HS-5 (cell line): Measurements from ENCODE around the gene HIKESHI.

Source experiments
- DNase-seq: peaks from one replicate; pipeline ENCODE4 v3.0.0-alpha.2; 2012; ENCODE audit warnings: low read depth

Gene HIKESHI

GRCh38 chr11:86380295-86381059 lies 78.4 kb downstream of the HIKESHI start:
- DNase-seq, result no peak

- no peak for DNase-seq
Measured at GRCh38 chr11:86383041-86383955, 81.3 kb downstream of the HIKESHI start.

- DNase-seq, result no peak
Measured at GRCh38 chr11:86386283-86386682, 84.2 kb downstream of the HIKESHI start.

- no peak for DNase-seq
Measured at GRCh38 chr11:86386746-86387145, 84.7 kb downstream of the HIKESHI start.

- DNase-seq, result no peak
Measured at GRCh38 chr11:86388198-86388597, 86.2 kb downstream of the HIKESHI start.

- no peak for DNase-seq
Measured at GRCh38 chr11:86390487-86390886, 88.4 kb downstream of the HIKESHI start.

GRCh38 chr11:86395061-86395551 lies 93.1 kb downstream of the HIKESHI start:
- no peak for DNase-seq
